Keratinocyte (primary cell): ENCODE results near the gene DSG2.
A peak's percentile ranks its signal among the peaks of the same experiment; 100 is the strongest.

Experiments
- EZH2 ChIP-seq: IDR thresholded peaks from one replicate; pipeline ENCODE4 v1.6.1; 2012; ENCODE audit warnings: inconsistent platforms, mild to moderate bottlenecking, low read length, moderate library complexity
- TF ChIP-seq, protein P1 (sequence below), 3 experiments: IDR thresholded peaks in 1 of 3; conservative IDR thresholded peaks in 1 of 3; optimal IDR thresholded peaks in 1 of 3; 2 replicates in 2 of 3; 3 replicates in 1 of 3; pipeline versions ENCODE3 to v1.5.1; 2011; ENCODE audit warnings: low read length in 3 of 3, mild to moderate bottlenecking in 3 of 3, moderate library complexity in 2 of 3, control low read depth in 1 of 3, inconsistent platforms in 1 of 3; ENCODE audit not compliant: insufficient read depth in 2 of 3; ENCODE audit errors: extremely low read depth in 1 of 3

DNA sequence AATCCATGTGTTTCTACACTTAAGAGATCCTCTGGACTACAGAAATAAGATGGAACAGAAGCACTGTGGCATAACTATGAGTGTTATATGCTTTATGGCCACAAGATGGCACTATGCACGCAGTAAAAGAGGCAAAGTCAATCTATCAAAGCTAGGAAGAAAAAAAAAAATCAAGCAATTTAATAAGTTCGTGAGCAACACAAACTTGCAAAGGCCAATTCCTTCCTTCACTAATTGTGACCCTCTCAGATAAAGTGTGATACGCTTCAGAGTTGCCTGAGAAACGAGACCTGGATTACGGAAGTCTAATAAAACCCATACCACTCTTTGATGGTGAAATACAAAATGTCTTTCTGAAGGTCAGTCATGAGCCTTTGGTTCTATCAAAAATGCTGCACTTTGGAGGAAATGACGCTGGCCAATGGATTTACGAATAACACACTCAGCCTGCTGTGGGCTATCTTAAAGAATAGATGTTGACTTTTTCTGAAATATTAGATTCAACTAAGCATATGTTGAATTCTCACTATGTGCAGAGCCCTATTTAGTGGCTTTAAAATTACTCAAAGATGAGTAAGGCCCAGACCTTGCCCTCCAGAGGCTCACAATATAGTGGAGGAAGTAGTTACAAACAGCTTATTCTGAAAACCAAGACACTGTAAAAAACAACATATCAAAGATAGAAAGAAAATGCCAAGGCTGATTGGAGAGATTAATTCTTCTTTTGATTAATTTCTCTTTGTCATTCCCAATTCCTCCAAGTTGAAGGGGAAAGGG lies 58.2 kb downstream of the DSG2 start:
- TF ChIP-seq, protein P1, sequence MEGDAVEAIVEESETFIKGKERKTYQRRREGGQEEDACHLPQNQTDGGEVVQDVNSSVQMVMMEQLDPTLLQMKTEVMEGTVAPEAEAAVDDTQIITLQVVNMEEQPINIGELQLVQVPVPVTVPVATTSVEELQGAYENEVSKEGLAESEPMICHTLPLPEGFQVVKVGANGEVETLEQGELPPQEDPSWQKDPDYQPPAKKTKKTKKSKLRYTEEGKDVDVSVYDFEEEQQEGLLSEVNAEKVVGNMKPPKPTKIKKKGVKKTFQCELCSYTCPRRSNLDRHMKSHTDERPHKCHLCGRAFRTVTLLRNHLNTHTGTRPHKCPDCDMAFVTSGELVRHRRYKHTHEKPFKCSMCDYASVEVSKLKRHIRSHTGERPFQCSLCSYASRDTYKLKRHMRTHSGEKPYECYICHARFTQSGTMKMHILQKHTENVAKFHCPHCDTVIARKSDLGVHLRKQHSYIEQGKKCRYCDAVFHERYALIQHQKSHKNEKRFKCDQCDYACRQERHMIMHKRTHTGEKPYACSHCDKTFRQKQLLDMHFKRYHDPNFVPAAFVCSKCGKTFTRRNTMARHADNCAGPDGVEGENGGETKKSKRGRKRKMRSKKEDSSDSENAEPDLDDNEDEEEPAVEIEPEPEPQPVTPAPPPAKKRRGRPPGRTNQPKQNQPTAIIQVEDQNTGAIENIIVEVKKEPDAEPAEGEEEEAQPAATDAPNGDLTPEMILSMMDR (optimal IDR thresholded peaks at IDR 0.05 in 1 of 3, IDR thresholded peaks at IDR 0.05 in 1 of 3, conservative IDR thresholded peaks at IDR 0.05 in 1 of 3; ENCODE audit: extremely low read depth in 1 of 3, insufficient read depth in 2 of 3, low read length in 3 of 3), result peak in 2 of 3 experiments; percentile 60 to 76
- TF ChIP-seq EZH2, result no peak
